Stimulated activated CD4-positive, alpha-beta T cell treated with anti-CD3 and anti-CD28 coated beads, Interleukin-4, amount 100 ng/mL, for 1 hour (primary cell): Measurements from ENCODE around the gene FBRSL1.

Experiments used
- DNase-seq: peaks from one replicate; pipeline ENCODE4 v3.0.0-alpha.2; 2020

FBRSL1 gene

GRCh38 chr12:132501204-132501940 lies 11.4 kb downstream of the FBRSL1 start:
- DNase-seq = no peak

GRCh38 chr12:132502149-132502881 lies 12.4 kb downstream of the FBRSL1 start:
- no peak for DNase-seq

GRCh38 chr12:132502882-132503193 lies 12.9 kb downstream of the FBRSL1 start:
- DNase-seq = no peak

- no peak for DNase-seq
Measured at GRCh38 chr12:132503618-132504204, 13.8 kb downstream of the FBRSL1 start.

- no peak for DNase-seq
Measured at GRCh38 chr12:132505105-132505851, 15.3 kb downstream of the FBRSL1 start.

GRCh38 chr12:132505852-132506219 lies 15.9 kb downstream of the FBRSL1 start:
- DNase-seq = no peak

GRCh38 chr12:132506328-132507160 lies 16.6 kb downstream of the FBRSL1 start:
- peak; percentile 68 for DNase-seq

- DNase-seq = no peak
Measured at GRCh38 chr12:132507161-132507538, 17.2 kb downstream of the FBRSL1 start.

GRCh38 chr12:132507656-132508490 lies 17.9 kb downstream of the FBRSL1 start:
- no peak for DNase-seq

- DNase-seq = no peak
Measured at GRCh38 chr12:132508491-132508740, 18.5 kb downstream of the FBRSL1 start.

- no peak for DNase-seq
Measured at GRCh38 chr12:132508860-132509732, 19.1 kb downstream of the FBRSL1 start.

- no peak for DNase-seq
Measured at GRCh38 chr12:132510111-132510724, 20.3 kb downstream of the FBRSL1 start.

- no peak for DNase-seq
Measured at GRCh38 chr12:132510746-132511477, 21.0 kb downstream of the FBRSL1 start.

GRCh38 chr12:132511516-132512196 lies 21.7 kb downstream of the FBRSL1 start:
- no peak for DNase-seq

GRCh38 chr12:132512197-132513069 lies 22.5 kb downstream of the FBRSL1 start:
- no peak for DNase-seq

GRCh38 chr12:132513070-132513398 lies 23.1 kb downstream of the FBRSL1 start:
- DNase-seq = no peak

GRCh38 chr12:132513458-132514135 lies 23.6 kb downstream of the FBRSL1 start:
- no peak for DNase-seq
